Retina (tissue), 1 donor: ENCODE measurements around the gene RAI14.
"Not testable (repeated sequence)": the region's sequence is repeated elsewhere in the genome, so short reads cannot be mapped to it uniquely, and the experiment has no call there.

ENCODE experiments used
- DNase-seq: peaks from one replicate; pipeline ENCODE4 v3.0.0-alpha.2; 2016

RAI14 gene

DNA sequence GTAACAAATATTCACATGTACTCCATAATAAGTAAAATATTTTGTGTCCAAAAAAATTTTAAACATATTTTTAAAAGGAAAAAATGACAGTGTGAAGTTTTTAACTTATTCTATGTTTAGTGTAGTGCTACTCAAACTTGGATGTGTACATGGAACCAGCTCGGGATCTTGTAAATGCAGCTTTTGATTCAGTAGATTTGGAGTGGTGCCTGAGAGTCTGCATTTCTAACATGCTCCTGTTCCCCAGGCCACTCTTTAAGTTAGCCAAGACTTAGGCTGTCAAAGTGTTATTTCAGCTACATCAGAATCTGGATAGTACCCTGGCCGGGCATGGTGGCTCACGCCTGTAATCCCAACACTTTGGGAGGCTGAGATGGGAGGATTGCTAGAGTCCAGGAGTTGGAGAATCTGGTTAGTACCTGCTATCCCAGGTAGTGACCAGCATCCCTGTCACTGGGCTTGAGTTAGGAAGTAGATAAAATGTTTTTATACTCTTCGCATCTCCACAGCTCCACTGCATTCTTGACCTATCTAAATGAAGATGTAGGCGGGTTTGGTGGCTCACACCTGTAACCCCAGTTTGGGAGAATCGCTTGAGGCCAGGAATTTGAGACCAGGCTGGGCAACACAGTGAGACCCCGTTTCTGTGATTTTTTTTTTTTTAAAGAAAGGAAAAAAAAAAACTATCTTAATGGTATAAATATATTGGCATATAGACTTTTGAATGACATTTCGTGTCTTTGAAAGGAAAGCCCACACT lies 122.1 kb downstream of the RAI14 start:
- DNase-seq: no peak

DNA sequence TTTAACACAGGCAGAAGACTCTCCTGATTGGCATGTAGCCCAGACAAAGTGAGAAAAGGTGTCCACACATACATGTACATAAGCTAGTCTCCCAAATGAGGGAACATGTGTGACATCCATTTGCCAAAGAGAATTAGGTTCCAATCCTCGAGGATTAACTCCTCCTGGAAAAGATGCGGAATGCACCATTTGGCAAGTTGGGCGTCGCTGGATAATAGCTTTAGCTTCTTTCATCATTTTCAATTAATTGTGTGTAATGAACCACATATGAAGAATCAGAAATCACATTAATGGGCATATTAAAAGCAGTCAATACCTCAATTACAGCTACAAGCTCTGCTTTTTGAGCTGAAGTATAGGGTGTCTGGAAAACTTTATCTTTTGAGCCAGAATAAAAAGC lies 127.8 kb downstream of the RAI14 start:
- DNase-seq: not testable (repeated sequence)

- no peak for DNase-seq
These were observed 130.9 kb downstream of the RAI14 start for GRCh38 chr5:34787035-34787434.

GRCh38 chr5:34789021-34789531 lies 132.9 kb downstream of the RAI14 start:
- no peak for DNase-seq

DNA sequence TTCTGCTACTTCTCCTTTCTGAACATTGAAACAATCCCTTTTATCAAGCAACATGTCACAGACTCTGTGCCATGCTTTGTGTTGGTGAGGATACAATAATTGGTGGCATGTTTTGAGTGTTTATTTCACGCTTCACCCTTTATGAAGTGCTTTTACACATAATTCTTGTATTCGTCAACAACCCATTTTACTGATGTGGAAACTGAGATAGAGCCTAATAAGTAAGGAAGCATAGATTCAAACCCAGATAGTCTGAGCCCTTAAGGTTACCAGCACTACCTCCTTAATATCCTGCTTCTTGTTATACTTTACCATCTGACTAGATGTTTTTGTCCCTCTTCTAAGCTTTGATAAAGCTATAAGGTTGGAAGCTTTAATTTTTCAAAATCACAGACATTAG lies 133.5 kb downstream of the RAI14 start:
- no peak for DNase-seq

GRCh38 chr5:34790069-34790468 lies 133.9 kb downstream of the RAI14 start:
- DNase-seq: no peak

DNA sequence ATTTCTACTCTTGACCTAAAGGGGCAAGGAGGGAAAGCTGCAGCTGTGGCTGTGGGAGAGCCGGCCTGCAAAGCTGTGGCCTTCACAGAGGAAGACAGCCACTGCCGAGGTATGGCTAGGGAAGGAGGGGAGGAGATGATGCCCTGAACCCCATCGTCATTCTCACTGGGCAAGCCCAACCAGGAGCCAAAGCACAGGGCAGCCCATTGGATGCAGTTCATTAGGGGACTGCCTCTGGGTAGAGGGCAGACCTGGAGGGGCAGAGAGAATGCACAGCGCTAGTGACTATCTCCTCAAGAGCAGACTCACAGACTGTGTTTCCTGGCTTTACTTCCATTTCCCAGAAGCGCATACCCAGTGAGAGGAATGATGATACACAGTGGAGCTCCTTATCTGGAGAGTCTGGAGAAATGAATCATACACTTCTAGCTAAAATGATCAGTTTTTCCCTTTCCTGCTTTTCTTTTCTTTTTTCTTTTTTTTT lies 135.7 kb downstream of the RAI14 start:
- no peak for DNase-seq

DNA sequence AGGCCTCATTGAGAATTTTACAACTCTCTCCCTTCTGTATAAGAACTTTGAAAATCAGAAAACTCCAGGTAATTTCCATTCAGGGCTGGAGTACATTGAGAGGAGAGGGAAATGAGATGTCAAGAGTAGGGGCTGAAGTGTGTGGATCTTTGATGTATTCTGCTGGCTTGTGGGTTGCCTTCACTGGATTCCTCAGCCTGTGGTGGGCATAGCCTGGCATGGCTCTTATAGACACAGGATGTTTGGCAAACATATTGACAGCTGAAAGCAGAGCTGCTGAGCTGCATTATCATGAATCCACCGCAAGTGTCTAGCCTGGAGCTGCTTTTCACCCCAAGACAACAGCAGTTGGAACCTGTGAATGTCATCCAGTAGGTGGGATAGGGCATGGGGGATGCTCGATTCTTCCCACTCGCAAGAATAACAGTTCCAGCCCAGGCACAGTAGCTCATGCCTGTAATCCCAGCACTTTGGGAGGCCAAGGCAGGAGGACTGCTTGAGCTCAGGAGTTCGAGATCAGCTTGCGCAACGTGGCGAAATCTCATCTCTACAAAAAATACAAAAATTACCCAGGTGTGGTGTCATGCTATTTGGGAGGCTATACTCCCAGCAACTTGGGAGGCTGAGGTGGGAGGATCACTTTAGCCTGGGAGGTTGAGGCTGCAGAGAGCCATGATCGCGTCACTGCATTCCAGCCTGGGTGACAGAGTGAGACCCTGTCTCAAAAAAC lies 146.9 kb downstream of the RAI14 start:
- DNase-seq: no peak

GRCh38 chr5:34803974-34804732 lies 148.0 kb downstream of the RAI14 start:
- DNase-seq: no peak

- no peak for DNase-seq
These were observed 148.8 kb downstream of the RAI14 start for GRCh38 chr5:34804913-34805312.

- no peak for DNase-seq
These were observed 150.4 kb downstream of the RAI14 start for GRCh38 chr5:34806532-34806931.

DNA sequence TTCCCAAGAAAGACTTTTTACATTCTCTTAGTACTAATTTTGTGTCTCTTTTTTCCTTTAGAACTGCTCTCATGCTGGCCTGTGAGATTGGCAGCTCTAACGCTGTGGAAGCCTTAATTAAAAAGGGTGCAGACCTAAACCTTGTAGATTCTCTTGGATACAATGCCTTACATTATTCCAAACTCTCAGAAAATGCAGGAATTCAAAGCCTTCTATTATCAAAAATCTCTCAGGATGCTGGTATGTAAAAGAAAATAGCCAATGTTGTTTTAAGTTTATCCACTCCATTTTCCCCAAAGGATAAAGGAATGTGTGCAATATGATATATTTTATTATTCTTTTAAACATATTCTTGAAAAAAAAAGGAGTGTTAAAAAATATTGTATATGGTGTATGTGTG lies 155.6 kb downstream of the RAI14 start:
- DNase-seq: no peak

DNA sequence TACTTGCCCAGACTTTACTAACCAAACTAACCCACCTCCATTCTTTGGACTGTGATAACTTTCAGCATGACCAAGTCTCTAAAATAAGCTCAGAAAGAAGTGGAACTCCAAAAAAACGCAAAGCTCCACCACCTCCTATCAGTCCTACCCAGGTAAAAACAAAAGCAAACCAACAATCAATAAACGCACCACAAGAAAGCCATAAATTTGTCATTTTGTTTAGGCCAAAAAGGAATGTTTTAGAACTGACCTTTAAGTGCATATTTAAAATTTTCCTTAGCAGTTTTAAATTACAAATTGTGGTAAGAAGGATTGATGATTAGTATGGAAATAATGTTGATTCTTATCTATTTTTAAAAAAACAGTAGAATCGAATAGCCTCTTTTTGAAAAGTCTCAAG lies 157.4 kb downstream of the RAI14 start:
- no peak for DNase-seq

GRCh38 chr5:34817558-34818351 lies 161.6 kb downstream of the RAI14 start:
- no peak for DNase-seq

- DNase-seq: no peak
These were observed 162.6 kb downstream of the RAI14 start for GRCh38 chr5:34818717-34819116.

DNA sequence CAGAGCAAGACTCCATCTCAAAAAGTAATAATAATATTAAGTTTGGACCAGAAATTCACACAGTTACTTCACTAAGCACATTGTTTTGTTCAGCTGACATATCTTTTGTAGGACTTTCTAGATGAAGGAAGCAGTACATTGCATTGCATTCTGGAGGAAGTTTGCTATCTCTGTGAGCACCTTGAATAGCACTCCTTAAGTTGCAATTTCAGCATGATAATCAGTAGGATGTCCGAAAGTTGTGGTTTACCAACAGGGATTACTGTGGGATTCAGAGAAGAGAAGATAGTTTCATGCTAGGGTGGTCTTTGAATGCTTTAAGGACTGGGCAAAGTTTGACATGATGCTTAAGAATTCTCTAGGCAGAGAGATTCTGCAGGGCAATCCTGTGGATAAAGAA lies 164.5 kb downstream of the RAI14 start:
- DNase-seq: no peak

DNA sequence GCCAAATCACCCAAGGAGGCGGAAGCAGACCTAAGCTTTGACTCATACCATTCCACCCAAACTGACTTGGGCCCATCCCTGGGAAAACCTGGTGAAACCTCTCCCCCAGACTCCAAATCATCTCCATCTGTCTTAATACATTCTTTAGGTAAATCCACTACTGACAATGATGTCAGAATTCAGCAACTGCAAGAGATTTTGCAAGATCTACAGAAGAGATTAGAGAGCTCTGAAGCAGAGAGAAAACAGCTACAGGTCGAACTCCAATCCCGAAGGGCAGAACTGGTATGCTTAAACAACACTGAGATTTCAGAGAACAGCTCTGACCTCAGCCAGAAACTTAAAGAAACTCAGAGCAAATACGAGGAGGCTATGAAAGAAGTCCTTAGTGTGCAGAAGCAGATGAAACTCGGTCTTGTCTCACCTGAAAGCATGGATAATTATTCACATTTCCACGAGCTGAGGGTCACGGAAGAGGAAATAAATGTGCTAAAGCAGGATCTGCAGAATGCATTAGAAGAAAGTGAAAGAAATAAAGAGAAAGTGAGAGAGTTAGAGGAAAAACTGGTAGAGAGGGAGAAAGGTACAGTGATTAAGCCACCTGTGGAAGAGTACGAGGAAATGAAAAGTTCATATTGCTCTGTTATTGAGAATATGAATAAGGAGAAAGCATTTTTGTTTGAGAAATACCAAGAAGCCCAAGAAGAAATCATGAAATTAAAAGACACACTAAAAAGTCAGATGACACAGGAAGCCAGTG lies 167.0 kb downstream of the RAI14 start:
- no peak for DNase-seq

DNA sequence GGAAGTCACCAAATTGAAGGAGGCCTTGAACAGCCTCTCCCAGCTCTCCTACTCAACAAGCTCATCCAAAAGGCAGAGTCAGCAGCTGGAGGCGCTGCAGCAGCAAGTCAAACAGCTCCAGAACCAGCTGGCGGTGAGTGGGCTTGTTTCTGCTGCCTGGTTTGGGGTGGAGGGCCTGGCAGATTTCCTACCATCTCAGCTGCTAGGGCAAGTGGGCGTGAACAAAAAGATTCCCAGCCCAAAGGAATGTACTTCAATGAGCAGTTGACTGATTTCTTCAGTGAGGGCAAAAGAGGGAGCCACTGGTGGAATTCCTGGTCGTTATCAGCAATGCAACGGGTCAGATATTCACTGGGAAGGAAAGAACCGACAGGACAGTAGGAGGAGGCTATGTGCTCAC lies 170.2 kb downstream of the RAI14 start:
- no peak for DNase-seq

GRCh38 chr5:34827588-34828506 lies 171.7 kb downstream of the RAI14 start:
- no peak for DNase-seq

- DNase-seq: not testable (repeated sequence)
These were observed 174.7 kb downstream of the RAI14 start for GRCh38 chr5:34830827-34831226.

DNA sequence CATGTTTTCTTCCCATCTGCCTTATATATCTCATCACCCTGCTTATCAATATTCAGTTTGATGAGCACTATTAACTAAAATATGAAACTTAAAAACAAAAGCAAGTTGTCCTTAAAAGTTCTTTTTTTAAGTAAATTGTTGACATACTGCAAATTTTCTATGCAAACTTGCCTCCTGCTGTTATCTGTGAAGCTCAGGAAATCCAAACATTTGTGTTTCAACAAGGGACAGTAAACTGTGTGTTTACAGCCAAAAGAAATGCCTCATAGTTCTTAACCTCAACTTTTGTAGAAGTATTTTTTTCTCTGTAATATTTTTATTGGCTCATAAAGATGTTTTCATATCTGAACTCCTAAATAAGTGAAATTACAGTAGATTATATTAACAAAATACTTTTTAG lies 175.2 kb downstream of the RAI14 start:
- no peak for DNase-seq
